Ramos (cell line): ENCODE results near the gene ADAMTS13.

ENCODE experiments used
- in situ Hi-C: fragments of 300-500 bp; cut with MboI; formaldehyde crosslinking; loops from one replicate; pipeline ENCODE4 v1.14.3; 2022; ENCODE audit warnings: low sequenced_read_pairs; ENCODE audit not compliant: unreplicated experiment

Gene ADAMTS13

GRCh38 chr9:133499132-133499891 lies 77.1 kb downstream of the ADAMTS13 start:
- in situ Hi-C loops: no loop called here

- in situ Hi-C loops: no loop called here
These were observed 77.7 kb downstream of the ADAMTS13 start for GRCh38 chr9:133499892-133500270.

GRCh38 chr9:133502112-133502511 lies 79.9 kb downstream of the ADAMTS13 start:
- in situ Hi-C loops: no loop called here

GRCh38 chr9:133505186-133505830 lies 83.1 kb downstream of the ADAMTS13 start:
- in situ Hi-C loops: no loop called here

GRCh38 chr9:133505901-133506652 lies 83.9 kb downstream of the ADAMTS13 start:
- in situ Hi-C loops: no loop called here

GRCh38 chr9:133506653-133507038 lies 84.5 kb downstream of the ADAMTS13 start:
- in situ Hi-C loops: no loop called here

GRCh38 chr9:133507246-133507965 lies 85.2 kb downstream of the ADAMTS13 start:
- in situ Hi-C loops: no loop called here

- in situ Hi-C loops: no loop called here
These were observed 85.9 kb downstream of the ADAMTS13 start for GRCh38 chr9:133508046-133508445.
